ENCODE measurements around the gene MFAP4. TPM values are rescaled to one million over a fixed set of nuclear protein-coding genes. Genes with fewer than 3 reads are reported as not detected.

The MFAP4 gene
- polyA plus RNA-seq, 3 donors = 0.12 to 0.73 (median 0.12) TPM

- no peaks in the 10 kb centered on the region for H3K4me1 ChIP-seq (ENCODE audit: control insufficient read depth in 1 of 2, insufficient read depth in 2 of 2, low read length in 2 of 2)
- H3K9ac ChIP-seq (ENCODE audit: insufficient read depth, low read length, poor library complexity, severe bottlenecking) = no peak overlapping the region
Observed at GRCh38 chr17:19339341-19339815, 47.6 kb downstream of the MFAP4 start.

More at GRCh38 chr17:19339341-19339815, 47.6 kb downstream of the MFAP4 start:
- H3K27me3 Mint-ChIP-seq (ENCODE audit: low read depth in 3 of 3) = peaks cover 19 to 49% (median 25%) of the 10 kb centered on the region in 3 donors
- H3K4me2 ChIP-seq (replicated peaks; ENCODE audit: extremely low read depth, low read length, poor library complexity, severe bottlenecking) = no peak overlapping the region
- 100% methylated on average over 2 of the region's 2 CpGs for WGBS (ENCODE audit: insufficient coverage)
- no peaks in the 10 kb centered on the region for H3K36me3 Mint-ChIP-seq
- H3K4me3 Mint-ChIP-seq = peak overlapping the region in 1 of 2 donors; percentile 11
- H3K9me3 Mint-ChIP-seq = peaks cover 0 to 3% (median 0%) of the 10 kb centered on the region in 7 donors
- no peaks in the 10 kb centered on the region for H3K79me2 ChIP-seq (ENCODE audit: insufficient read depth, low read length)
- intact Hi-C loops (cut with micrococcal nuclease) = loop anchor here in 1 of 2 donors (5.0 kb wide), 1 partner anchor 42 kb away; no protein-coding TSS in a partner anchor
- H3K27me3 ChIP-seq (ENCODE audit: control insufficient read depth in 2 of 2, insufficient read depth in 2 of 2, low read length in 2 of 2) = peaks cover 0 to 34% of the 10 kb centered on the region in 2 donors
- no peak for TF ChIP-seq CTCF (IDR thresholded peaks at IDR 0.05)
- no peak overlapping the region for H3K27ac Mint-ChIP-seq
- no peak for DNase-seq
- H2AFZ ChIP-seq (ENCODE audit: insufficient read depth, low read depth, low read length, poor library complexity, severe bottlenecking) = no peak overlapping the region
- no peak overlapping the region for H3K4me3 ChIP-seq (replicated peaks in 1 of 3; ENCODE audit: low read depth in 2 of 3, low read length in 3 of 3)
- H3K9me3 ChIP-seq (replicated peaks in 1 of 2; ENCODE audit: control insufficient read depth in 1 of 2, insufficient read depth in 1 of 2, low read length in 2 of 2) = no peaks in the 10 kb centered on the region
- H3K36me3 ChIP-seq (replicated peaks in 1 of 2; ENCODE audit: control insufficient read depth in 1 of 2, insufficient read depth in 2 of 2, low read length in 2 of 2) = no peaks in the 10 kb centered on the region
- H4K20me1 ChIP-seq (ENCODE audit: insufficient read depth, low read length) = no peaks in the 10 kb centered on the region
- no peaks in the 10 kb centered on the region for H3K4me1 Mint-ChIP-seq
- H3K27ac ChIP-seq (ENCODE audit: low read depth in 1 of 2, low read length in 2 of 2) = no peak overlapping the region
